MCF 10A (cell line): ENCODE data around the gene TBX10. TPM values are rescaled to one million over a fixed set of nuclear protein-coding genes. Genes with fewer than 3 reads are reported as not detected.

Experiments
- BruUV-seq: library from RNA; stranded (reverse); fragments of 400-500 nt; replicated peaks from 2 replicates; lab custom pipeline; 2021; lab: Mats Ljungman, UMichigan
- CTCF ChIA-PET: fragments of 300-600 bp; sonication (Branson Sonifier 250); formaldehyde crosslinking; extraction: SDS; loops from one replicate; lab custom pipeline; 2021; ENCODE audit warnings: antibody characterized with exemption, inconsistent platforms; lab: Yijun Ruan, JAX
- POLR2A ChIA-PET: fragments of 300-600, 350-650 bp; sonication (Branson Sonifier 250); formaldehyde crosslinking; extraction: SDS; loops from one replicate; lab custom pipeline; 2020; ENCODE audit warnings: antibody characterized with exemption, inconsistent platforms; lab: Yijun Ruan, JAX
- DNase-seq: peaks from one replicate; pipeline ENCODE4 v3.0.0-alpha.2; 2018; ENCODE audit not compliant: unreplicated experiment
- H3K27ac Mint-ChIP-seq: one replicate; pipeline ENCODE4 v1.8.0; 2022; ENCODE audit warnings: mild to moderate bottlenecking, low read depth, mixed read lengths; ENCODE audit not compliant: unreplicated experiment
- H3K27me3 Mint-ChIP-seq: one replicate; pipeline ENCODE4 v1.8.0; 2022; ENCODE audit warnings: mixed read lengths; ENCODE audit not compliant: insufficient read depth, unreplicated experiment
- H3K36me3 Mint-ChIP-seq: one replicate; pipeline ENCODE4 v1.8.0; 2022; ENCODE audit warnings: mild to moderate bottlenecking, moderate library complexity, mixed read lengths; ENCODE audit not compliant: insufficient read depth, unreplicated experiment
- H3K4me1 Mint-ChIP-seq: one replicate; pipeline ENCODE4 v1.8.0; 2022; ENCODE audit warnings: mixed read lengths; ENCODE audit not compliant: insufficient read depth, unreplicated experiment
- H3K4me3 Mint-ChIP-seq: one replicate; pipeline ENCODE4 v1.8.0; 2022; ENCODE audit warnings: mild to moderate bottlenecking, moderate library complexity, mixed read lengths; ENCODE audit not compliant: unreplicated experiment
- H3K9me3 Mint-ChIP-seq: one replicate; pipeline ENCODE4 v1.8.0; 2022; ENCODE audit warnings: mixed read lengths; ENCODE audit not compliant: unreplicated experiment
- intact Hi-C: fragments of 100-400 bp; cut with micrococcal nuclease; formaldehyde crosslinking; loops from 2 replicates; pipeline ENCODE4 v1.14.1; 2022
- total RNA-seq: library from RNA; stranded (reverse); gene quantifications from 2 replicates; pipeline ENCODE4 v1.2.3, GENCODE V29; 2022
- TF ChIP-seq, protein P1 (sequence below): fragments of 200-600 bp; IDR thresholded peaks from one replicate; pipeline ENCODE4 v1.8.0; 2022; ENCODE audit warnings: antibody characterized with exemption, mild to moderate bottlenecking; ENCODE audit not compliant: unreplicated experiment

The TBX10 gene
- total RNA-seq, 1 experiment from 2014 or later: not detected

DNA sequence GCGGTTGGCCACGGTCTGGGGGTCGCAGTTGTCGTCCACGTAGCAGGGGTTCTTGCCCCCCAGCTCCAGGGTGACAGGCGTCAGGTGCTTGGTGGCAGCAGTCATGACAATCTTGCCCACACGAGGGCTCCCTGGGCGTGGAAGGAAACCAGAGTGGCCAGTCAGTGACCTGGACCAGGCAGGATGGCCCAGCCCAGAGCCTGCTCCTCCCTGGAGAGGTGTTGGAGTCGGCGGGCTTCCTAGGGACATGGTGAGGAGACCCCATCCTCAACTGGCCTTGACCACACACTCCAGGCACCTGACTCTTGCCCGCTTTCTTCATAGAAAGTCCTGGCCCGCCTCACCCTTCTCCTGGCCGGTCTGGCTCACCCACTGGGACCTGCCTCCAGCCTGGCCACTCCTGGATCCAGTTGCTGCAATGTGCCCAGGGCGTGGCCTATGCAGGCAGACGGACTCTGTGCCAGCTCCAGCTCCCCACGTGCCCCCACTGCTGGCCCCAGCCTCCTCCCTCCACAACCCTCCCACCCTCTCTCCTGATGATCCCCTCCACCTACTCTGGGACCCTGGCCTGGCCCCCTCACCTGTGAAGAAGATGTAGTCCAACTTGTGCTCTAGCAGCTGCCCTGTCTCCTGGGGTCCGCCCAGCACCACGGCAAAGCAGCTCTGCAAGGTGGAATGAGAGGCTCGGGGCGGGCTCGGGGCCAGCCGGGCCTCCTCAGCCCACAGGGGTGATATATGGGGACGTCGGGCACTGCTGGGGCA is 26.2 kb upstream of the TBX10 start:
- no peaks in the 10 kb centered on the region for H3K4me1 Mint-ChIP-seq
- no TSS peak for BruUV-seq
- H3K4me3 Mint-ChIP-seq: no peak overlapping the region
- no peak overlapping the region for H3K27ac Mint-ChIP-seq
- ChIA-PET CTCF (interaction anchor here (0.6 to 0.7 kb wide), 2 partner anchors 14 to 46 kb away, joined by 4 read pairs; no protein-coding TSS in a partner anchor), POLR2A (interaction anchor here (1.0 kb wide), 1 partner anchor 54 kb away, joined by 3 read pairs; no protein-coding TSS in a partner anchor)
- intact Hi-C loops: no loop called here
- H3K27me3 Mint-ChIP-seq: no peaks in the 10 kb centered on the region
- H3K36me3 Mint-ChIP-seq: no peaks in the 10 kb centered on the region
- no peaks in the 10 kb centered on the region for H3K9me3 Mint-ChIP-seq
- DNase-seq: peak; percentile 27
- TF ChIP-seq, protein P1, sequence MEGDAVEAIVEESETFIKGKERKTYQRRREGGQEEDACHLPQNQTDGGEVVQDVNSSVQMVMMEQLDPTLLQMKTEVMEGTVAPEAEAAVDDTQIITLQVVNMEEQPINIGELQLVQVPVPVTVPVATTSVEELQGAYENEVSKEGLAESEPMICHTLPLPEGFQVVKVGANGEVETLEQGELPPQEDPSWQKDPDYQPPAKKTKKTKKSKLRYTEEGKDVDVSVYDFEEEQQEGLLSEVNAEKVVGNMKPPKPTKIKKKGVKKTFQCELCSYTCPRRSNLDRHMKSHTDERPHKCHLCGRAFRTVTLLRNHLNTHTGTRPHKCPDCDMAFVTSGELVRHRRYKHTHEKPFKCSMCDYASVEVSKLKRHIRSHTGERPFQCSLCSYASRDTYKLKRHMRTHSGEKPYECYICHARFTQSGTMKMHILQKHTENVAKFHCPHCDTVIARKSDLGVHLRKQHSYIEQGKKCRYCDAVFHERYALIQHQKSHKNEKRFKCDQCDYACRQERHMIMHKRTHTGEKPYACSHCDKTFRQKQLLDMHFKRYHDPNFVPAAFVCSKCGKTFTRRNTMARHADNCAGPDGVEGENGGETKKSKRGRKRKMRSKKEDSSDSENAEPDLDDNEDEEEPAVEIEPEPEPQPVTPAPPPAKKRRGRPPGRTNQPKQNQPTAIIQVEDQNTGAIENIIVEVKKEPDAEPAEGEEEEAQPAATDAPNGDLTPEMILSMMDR: peak; percentile 22

DNA sequence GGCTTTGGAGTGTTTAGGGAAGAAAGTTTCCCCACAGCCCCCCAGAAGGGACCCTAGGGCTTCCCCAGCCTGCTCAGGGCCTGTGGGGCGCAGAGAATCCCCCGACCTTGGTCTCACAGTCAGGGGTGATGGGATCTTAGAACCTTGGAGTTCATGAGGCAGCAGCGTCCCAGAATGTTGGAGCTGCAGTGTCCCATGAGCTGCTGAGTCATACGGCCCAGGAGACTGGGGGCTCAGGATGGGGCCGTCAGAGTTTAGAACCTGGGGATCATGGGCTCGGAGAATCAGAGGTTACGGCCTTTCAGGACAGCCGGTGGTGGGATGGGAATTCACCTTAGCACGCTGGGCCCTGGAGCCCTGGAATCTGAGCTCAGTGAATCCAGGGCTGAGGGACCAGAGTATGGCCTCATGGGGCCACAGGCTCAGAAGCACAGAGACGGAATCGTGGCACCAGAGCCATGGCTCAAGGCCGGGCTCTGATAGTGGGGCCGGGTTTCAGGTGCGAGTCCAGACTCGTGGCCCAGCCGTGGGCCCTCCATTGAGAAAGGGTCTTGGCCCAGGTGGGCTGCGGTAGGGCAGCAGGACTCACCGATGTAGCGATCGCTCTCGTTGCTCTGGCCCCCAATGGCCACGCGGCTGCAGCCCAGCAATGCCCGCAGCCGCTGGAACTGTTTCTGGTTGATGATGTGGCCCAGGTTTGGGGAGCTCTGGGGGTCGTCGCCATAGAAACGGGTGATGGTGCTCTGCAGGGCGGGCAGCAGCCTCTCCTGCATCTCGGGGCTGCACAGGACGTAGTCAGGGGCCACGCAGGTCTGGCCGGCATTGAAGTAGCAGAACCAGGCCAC is 25.4 kb upstream of the TBX10 start:
- Mint-ChIP-seq H3K4me3 (no peak overlapping the region), H3K9me3 (no peaks in the 10 kb centered on the region), H3K27ac (no peak overlapping the region), H3K36me3 (no peaks in the 10 kb centered on the region), H3K27me3 (no peaks in the 10 kb centered on the region), H3K4me1 (no peaks in the 10 kb centered on the region)
- TF ChIP-seq, protein P1: no peak
- DNase-seq: no peak
- CTCF ChIA-PET: interaction anchor here (0.6 kb wide), 3 partner anchors 13 to 28 kb away, joined by 3 to 5 read pairs (median 4); no protein-coding TSS in a partner anchor
- POLR2A ChIA-PET: interaction anchor here (1.0 kb wide), 1 partner anchor 55 kb away, joined by 3 read pairs; no protein-coding TSS in a partner anchor
- no TSS peak for BruUV-seq
- intact Hi-C loops: no loop called here

DNA sequence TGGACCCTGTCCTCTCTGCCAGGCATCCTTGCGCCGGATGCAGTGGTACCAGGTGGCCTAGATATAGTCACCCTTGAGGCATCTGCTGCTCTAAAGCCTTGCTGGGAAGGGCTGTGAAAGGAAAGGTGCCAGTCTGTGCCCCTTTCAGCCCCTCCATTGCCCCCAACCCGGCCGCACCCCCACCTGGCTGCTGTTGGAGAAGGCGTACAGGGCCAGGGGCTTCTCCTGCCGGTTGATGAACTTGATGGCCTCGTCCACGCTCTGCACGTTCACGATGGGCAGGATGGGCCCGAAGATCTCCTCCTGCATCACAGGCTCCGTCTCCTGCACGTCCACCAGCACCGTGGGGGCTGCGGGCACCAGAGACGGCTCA is 24.6 kb upstream of the TBX10 start:
- intact Hi-C loops: no loop called here
- no peaks in the 10 kb centered on the region for H3K4me1 Mint-ChIP-seq
- no peaks in the 10 kb centered on the region for H3K9me3 Mint-ChIP-seq
- no peak overlapping the region for H3K4me3 Mint-ChIP-seq
- DNase-seq: no peak
- H3K27ac Mint-ChIP-seq: no peak overlapping the region
- POLR2A ChIA-PET: interaction anchor here (1.0 kb wide), 1 partner anchor 56 kb away, joined by 3 read pairs; no protein-coding TSS in a partner anchor
- no TSS peak for BruUV-seq
- no peaks in the 10 kb centered on the region for H3K27me3 Mint-ChIP-seq
- CTCF ChIA-PET: interaction anchor here (0.6 kb wide), 3 partner anchors 15 to 50 kb away, joined by 3 to 5 read pairs (median 3); no protein-coding TSS in a partner anchor
- no peaks in the 10 kb centered on the region for H3K36me3 Mint-ChIP-seq
- TF ChIP-seq, protein P1: no peak
